Retina (tissue), 1 donor: ENCODE measurements around the gene CACNA1A.
"Not testable (repeated sequence)": the region's sequence is repeated elsewhere in the genome, so short reads cannot be mapped to it uniquely, and the experiment has no call there.

ENCODE experiments used
- DNase-seq: peaks from one replicate; pipeline ENCODE4 v3.0.0-alpha.2; 2016

The CACNA1A gene

DNA sequence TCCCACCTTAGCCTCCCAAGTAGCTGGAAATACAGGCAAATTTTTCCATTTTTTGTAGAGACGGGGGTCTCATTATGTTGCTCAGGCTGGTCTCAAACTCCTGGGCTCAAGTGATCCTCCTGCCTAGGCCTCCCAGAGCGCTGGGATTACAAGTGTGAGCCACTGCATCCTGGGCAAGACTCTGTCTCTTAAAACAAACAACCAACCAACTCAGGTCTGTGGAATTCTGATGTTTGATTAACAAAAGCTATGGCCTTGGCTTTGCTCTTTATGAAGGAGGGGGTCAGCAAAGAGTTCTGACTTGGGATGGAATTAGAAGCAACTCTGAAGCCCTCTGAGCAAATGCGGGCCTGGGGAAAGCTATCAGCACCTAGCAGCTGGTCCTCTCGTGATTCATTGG lies 238.4 kb downstream of the CACNA1A start:
- no peak for DNase-seq

DNA sequence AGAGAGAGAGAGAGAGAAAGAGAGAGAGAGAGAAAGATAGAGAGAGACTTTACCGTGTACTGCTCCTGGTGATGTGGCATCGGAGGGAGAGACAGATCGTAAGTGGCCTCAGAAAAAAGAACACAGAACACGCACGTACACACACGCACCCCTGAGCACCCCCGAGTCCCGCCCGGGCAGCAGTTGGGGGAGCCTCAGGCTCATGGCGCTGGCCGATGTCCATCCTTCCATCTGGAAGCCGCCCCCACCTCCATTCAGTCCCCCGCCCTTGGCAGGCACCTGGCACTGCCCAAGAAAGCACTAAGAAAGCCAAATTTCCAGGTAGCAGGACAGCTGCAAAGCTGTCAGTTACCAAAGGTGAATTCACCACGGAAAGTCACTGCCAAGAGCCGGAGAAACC lies 239.1 kb downstream of the CACNA1A start:
- no peak for DNase-seq

DNA sequence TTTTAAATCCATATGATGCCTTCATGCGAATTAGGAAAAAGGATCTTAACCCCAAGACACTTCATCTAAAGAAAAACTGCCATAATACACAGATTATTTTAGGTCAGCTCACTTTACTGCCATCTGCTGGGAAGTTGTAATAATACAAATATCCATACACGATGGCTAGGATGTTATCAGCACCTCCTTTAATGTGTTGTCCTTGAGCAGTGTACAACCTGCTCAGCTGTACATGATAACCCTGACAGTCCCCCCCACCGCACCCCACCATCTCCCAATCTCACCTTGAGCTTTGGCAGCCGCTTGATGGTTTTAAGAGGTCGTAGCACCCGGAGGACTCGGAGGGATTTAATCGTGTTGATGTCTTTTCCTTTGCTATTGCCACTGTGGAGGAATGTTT lies 243.8 kb downstream of the CACNA1A start:
- DNase-seq, result peak; percentile 27

DNA sequence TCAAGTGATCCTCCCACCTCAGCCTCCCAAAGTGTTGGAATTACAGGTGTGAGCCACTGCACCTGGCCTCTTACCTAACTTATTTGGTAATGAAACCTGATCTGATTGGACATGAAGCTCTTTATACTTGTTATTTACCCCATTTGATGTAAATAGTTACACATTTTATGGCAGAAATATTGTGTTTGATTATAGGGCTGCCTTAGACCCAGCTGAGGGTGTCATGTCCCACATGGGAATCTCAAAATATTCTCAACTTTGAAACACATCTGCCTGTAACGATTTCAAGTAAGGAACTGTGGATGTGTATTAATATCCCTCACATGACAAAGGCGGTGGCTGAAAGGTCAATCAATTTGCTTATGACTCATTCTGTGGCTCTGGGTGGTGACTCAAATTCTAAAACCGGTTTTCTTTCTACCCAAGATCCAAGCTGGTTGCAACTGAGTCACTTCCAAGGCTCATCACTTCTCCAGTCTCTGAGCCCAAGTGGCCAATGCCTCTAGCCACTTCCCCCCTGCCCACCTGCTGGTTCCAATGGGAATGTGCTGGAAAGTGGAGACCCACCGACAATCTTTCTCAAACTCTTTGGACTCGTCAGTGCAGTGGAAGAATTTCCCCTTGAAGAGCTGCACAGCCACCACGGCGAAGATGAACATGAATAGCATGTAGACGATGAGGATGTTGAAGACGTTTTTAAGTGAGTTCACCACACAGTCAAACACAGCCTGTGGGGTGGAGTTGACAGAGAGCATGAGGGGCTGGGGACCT lies 245.2 kb downstream of the CACNA1A start:
- DNase-seq, result no peak

DNA sequence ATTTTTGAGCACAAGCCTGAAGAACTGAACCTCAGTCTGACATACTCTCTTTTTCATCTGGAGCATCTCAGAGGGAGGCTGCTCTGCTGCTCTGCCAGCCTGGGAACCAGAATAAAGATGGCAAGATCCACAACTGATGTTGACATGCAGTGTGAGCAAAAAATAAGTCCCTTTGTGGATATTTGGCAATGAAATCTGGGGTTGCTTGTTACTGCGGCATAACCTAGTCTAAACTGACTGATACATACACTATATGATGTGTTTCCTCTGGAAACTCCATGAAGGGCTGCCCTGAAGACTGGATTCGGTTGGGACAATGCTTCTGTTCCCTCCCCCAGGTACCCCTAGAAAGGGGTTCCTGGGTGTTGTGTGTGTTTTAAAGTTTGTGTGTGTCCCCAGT lies 249.4 kb downstream of the CACNA1A start:
- no peak for DNase-seq

DNA sequence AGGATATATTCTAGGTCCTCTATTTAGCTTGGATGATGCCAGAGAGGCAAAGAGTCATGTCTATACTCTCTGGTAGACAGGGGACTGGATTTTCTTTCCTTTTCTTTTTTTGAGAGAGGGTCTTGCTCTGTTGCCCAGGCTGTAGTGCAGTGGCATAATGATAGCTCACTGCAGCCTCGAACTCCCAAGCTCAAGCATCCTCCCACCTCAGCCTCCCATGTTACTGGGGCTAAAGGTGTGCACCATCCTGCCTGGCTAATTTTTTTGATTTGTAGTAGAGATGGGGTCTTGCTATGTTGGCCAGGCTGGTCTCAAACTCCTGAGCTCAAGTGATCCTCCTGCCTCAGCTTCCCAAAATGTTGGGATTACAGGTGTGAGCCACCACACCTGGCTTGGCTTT lies 249.9 kb downstream of the CACNA1A start:
- not testable (repeated sequence) for DNase-seq

DNA sequence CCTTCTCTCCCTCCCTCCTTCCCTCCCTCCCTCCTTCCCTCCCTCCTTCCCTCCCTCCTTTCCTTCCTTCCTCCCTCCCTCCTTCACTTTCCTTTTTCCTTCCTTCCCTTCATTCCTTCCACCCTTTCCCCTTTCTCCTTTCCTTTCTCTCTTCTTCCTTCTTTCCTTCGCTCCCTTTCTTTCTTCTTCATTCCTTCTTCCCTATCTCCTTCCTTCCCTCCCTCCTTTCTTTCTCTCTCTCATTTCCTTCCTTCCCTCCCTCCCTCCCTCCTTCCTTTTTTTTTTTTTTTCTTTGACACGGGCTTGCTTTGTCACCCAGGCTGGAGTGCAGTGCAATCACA lies 250.6 kb downstream of the CACNA1A start:
- no peak for DNase-seq

DNA sequence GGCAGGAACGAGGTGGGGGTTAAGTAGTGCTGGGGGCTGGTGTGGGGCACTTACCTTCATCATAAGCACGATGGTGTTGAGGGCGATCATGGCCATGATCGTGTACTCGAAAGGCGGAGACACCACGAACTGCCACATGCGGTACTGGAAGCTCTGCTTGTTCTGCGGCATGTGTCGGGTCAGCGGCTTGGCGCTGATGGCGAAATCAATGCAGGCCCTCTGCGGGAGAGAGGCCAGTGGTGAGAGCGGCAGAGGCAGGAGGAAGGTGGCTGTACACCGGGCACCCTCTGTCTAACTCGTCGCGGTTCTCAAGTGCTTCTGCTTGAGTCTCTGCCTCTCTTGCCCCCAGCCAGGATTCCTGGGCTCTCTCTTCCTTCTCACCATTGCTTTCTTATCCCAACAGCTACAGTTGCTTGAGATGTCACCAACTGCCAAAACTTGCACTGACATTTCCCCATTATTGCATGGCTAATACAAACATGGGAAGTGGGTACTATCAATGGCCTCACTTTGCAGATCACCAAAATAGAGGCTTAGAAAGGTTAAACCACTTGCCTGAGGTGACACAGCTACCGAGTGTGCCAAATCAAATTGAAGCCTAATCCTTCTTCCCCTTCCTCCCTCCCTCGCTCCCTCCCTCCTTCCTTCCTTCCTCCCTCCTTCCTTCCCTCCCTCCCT lies 251.1 kb downstream of the CACNA1A start:
- no peak for DNase-seq

DNA sequence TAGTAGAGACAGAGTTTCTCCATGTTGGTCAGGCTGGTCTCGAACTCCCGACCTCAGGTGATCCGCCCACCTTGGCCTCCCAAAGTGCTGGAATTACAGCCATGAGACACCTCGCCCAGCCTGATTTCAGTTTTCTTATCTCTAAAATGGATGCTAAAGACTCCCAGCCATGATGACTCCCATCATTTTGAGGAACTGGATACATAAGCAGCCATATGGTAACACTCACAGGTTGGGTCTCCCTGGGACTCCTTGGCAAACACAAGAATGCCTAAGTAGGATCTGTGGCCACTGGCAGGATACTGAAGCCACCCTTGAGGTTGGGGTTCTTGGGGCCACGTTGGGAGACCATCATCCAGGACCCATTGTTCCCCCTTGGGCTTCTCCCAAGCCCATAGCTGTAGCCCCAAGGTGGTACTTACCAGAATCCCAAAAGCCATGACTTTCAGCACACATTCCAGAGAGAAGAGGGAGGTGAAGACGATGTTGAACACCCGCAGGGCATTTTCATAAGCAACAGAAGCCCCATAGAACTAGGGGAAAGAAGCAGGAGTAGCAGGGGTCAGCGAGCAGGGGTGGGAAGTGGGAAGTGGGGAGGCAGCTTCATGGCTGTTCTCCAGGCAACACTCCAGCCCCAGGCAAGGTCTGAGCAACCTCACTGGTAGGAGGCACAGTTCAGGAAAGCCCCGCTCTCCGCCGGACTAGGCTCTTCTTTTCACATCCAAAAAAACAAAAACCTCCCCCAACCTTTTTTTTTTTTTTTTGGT lies 253.5 kb downstream of the CACNA1A start:
- DNase-seq, result no peak

DNA sequence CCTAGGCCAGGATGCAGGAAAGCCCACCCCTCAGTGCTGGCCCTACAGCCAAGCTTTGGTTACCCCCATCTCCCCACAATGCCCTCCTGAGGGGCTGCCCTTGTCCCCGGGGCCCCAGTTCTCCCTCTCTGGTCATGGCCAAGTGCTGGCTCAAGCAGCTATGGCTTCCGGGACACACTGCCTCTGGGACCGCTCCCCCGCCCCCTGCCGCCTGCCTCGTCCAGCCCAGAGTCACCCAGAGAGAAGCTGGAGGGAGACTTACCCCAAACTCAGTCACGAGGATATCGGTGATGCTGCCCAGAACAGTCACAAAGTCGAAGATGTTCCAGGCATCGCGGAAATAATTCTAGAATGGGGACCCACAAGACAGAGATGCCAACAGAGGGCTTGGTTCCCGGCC lies 261.4 kb downstream of the CACNA1A start:
- no peak for DNase-seq

DNA sequence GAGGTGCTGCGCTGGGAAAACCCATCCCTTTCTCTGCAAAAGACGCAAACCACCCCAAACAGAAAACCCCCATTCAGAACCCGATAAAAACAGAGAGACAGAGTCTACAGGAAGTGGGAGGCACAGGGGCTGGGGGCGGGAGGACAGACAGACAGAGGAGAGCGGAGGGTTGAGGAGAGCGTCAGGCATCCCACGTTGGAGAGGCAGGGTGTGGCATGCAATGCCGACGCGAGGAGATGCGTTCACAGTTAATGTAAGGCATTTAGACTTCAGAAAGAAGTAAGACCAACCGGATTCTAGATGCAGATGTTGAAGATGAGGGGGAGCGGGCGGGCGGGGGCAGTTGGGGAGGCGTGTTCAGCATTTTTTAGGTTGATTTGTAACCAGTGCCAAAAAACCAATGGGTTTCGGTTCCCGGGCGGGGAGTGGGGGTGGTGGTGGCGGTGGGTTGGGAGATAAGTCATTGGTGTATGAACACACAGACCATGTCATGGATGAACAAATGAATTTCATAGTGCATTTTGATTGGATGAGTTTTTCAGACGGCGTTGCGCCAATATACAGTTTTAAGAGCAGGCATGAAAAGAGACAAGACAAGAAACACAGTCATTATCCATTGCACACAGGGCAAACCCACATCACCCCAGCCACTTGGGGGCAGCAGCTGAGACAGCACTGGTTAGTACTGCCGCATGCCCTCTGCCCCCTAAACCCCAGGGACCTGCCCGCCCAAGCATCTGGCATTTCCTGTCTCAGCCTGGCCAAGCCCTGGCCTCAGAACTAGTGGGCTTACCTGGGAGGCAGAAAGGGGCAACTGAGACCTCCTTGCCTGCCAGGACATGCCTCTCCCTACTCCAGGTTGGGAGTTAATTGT lies 264.8 kb downstream of the CACNA1A start:
- no peak for DNase-seq

DNA sequence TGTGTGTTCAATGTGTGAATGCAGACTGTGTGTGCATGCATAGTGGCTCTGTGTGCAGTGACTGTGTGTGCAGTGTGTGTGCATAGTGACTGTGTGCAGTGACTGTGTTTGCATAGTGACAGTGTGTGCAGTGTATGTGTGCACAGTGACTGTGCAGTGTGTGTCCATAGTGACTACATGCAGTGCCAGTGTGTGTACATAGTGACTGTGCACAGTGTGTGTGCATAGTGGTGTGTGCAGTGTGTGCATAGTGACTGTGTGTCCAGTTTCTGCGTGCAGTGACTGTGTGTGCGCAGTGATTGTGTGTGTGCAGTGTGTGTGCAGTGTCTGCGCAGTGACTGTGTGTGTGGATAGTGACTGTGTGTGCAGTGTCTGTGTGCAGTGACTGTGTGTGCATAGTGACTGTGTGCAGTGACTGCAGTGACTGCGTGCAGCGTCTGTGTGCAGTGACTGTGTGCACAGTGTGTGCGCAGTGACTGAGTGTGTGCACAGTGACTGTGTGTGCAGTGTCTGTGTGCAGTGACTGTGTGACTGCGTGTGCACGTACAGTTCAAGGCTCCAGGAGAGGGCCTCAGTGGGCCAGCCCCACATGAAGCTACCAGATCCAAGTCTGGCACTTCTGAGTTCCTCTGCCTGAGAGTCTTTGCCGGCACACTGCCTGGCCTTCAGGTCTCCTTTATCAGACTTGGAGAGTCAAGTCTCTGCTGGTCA lies 265.8 kb downstream of the CACNA1A start:
- no peak for DNase-seq

DNA sequence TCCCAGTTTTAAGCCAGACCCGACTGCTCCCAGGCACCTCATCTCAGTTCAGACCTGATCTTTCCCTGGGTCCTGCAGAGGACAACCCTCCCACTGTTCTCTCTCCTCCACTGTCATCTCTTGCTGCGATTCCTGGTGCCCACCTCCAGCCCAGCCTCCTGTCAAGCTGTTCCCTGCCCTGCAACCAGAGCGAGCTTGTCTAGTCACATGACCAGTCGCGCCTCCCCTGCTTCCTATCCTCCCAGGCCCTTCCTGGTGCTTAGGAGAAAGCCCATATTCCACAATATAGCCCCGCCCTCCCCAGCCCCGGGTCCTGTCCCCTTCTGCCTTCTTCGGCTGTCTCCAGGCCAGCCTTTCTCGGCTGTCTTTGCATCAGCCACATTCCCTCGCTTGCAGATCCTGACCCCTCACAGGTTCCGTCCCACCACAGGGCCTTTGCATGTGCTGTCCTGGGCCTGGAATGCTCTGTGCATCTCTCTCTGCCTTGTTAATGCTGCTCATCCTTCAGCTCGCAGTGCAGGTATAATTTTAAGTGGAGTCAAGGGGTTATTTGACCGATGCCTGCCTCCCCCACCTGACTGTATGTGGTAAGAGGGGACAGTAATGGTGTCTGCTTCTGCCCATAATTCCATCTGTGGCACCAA lies 267.3 kb downstream of the CACNA1A start:
- DNase-seq, result no peak

DNA sequence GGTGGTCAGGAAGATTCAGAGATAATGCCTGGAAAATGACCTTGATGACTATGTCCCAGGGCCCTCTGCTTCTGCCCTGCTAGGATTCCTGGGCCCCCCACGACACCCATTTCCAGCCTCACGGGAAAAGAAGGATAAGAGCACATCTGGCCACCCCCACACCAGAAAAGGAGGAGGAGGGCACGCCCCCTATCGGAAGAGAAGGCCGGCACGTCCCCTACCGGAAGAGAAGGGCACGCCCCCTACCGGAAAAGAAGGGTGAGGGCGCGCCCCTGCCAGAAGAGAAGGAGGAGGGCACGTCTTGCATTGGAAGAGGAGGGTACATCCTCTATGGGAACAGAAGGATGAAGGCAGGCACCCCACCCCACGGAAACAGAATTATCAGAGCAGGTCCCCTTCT lies 271.8 kb downstream of the CACNA1A start:
- DNase-seq, result no peak

DNA sequence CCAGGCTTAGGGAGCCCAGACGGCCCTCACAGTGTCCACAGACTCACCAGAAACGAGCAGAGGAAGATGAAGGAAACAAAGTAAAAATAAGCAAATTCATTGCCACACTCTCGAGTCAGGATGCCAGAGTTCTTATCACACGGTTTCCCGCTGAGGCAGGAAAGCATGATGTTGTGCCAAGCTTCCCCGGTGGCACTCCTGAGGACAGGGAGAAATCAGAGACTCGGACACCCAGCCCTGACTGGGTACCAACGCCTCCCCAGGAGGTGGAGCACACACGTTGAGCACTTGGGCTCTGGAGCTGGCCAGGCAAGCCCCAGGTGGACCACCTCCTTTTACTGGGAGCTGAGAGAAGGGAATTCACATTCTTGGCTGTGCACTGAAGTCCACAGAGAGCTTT lies 274.6 kb downstream of the CACNA1A start:
- DNase-seq, result no peak

DNA sequence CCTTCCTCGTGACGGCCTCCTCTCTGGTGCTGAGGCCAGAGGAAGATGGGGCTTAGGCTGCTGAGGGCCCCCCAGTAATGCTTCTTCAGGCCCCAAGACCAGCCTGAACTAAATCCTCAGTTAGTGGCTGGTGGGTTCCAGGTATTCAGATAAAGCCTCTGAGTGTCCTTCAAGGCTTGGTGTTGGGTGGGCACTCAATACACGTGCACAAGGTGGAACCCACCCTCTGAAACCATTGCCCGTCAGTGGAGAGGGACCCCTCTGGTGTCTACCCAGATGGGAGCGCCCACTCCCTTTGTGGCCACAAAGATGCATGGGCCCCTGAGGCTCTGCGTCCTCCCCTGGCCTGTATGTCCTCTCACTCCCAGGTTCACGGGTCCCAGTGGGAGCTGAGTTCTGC lies 277.0 kb downstream of the CACNA1A start:
- no peak for DNase-seq

DNA sequence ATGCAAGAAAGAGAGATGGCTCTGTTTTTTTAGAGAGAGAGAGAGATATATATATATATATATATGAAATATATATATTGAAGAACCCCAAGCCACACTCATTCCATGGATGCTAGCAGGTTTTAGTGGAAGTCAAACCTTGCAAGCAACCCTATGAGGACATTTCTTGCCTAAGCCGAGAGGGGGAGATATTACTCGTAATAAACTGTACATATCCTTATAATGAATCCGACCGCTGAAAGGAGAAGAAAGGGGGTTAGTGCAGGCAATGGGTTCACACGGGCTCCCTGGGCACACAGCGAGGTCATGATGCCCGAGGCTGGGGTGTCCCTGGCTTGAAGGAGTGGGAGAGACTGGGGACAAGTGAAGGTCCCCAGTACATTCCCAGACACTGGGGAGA lies 277.7 kb downstream of the CACNA1A start:
- DNase-seq, result no peak

DNA sequence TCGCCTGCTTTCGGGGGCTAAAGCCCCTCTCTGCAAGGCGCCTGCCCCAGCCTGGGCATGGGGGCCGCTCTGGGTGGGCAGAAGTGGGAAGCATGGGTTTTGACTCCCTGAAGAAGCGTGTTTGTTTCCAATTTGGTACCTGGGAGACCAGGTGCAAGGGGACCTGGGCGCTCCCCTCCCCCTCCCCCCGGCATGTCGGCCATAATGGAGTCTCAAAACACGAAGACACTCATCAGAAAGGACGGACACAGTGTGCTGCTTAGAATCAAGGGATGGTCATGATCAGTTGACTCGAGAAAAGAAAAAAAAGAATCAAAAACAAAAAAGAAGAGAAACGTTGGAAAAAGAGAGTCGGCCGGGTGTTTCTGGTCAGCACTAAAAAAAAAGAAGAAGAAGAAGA lies 279.3 kb downstream of the CACNA1A start:
- no peak for DNase-seq

DNA sequence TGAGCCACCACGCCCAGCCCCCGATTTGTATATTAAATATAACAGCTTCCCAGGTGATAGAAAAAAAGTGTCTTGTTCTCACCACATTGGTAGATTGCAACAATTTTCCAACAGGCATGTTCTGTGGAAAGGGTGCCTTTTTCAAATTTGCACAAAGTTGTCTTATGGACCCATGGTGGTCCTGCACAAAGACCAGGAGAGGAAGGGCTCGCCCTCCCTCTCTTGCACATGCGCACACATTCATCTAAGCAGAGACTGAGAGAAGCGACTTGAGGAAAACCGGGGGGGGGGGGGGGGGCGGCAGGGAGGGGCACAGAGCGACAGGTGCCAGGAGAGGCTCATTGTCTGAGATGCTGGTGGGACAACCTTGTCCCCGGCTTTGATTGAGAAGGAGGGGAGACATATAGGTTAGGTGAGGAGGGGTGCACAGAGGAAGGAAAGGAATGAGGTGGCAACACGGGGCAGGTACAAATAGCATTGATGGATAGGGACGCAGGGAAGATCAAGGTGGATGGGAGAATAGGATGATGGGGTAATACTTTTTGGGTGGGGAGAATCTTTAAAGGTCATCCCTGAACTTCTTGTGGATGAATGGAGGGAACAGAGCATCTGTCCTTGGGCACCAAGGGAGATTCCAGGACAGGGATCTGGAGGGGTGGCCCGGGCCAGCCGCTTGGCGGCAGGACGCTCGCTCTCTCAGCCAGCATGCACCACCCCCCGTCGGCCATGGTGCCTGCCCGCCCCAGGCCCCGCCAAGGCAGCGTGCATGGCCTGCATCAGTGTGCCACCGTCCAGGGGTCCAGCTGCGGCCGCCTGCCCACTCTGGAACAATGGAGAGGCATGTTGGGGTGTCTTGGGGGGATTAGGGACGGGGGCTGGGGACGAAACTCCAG lies 280.1 kb downstream of the CACNA1A start:
- DNase-seq, result no peak

DNA sequence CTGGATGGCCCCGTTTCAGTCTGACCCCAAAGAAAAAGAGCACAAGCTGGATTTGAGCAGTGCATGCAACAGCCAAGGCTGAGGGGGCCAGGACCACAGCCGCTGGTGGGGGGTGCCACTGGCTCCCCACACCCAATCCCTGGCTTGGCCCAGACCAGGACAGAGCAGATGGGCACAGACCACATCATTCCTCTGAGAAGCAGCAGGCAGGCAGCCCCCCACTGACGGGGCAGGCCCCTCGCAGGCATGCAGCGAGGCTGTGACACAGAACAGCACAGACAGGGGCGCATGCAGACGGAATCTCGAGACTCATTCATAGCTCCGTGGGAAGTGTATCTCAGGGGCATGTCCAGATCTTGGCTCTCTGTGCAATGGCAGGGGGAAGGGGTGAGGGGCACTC lies 281.2 kb downstream of the CACNA1A start:
- no peak for DNase-seq

DNA sequence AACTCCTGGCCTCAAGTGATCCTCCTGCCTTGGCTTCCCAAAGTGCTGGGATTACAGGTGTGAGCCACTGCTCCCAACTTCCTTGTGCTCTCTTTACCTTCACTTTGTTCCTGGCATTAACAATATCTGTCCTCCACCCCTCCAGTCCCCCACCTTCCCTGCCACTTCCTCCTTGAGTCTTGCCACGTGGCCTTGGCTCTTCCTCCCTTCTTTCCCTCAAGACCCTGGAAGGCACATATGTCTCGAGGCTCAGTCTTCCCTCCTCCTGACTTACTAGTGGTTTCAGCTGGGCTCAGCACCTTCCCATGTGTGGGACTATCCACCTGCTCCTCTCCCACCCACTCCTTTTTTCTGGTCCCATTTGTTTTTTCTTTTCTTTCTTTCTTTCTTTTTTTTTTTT lies 285.4 kb downstream of the CACNA1A start:
- DNase-seq, result no peak
